Stomach (tissue), 9 donors: ENCODE results near the gene PRKCD. TPM values are rescaled to one million over a fixed set of nuclear protein-coding genes. Genes with fewer than 3 reads are reported as not detected.

Source experiments
- DNase-seq, 2 donors: peaks; one replicate each; pipeline versions ENCODE4 v3.0.0 to v3.0.0-alpha.2; 2013 to 2019
- H3K27ac ChIP-seq, 5 donors: fragments of 200-600 bp in 4 of 5; sonication (generic) in 4 of 5; one replicate each; pipeline ENCODE4 v1.5.1; 2013 to 2019; ENCODE audit warnings: mild to moderate bottlenecking in 1 of 5, moderate library complexity in 1 of 5
- H3K27me3 ChIP-seq, 3 donors: fragments of 200-600 bp; sonication (generic); one replicate each; pipeline ENCODE4 v1.5.1; 2017 to 2019; ENCODE audit warnings: mixed run types in 1 of 3
- H3K36me3 ChIP-seq, 4 donors: fragments of 200-600 bp; sonication (generic); 1 replicate in 3 of 4; 2 replicates in 1 of 4; pipeline ENCODE4 v1.5.1; 2016 to 2019
- H3K4me1 ChIP-seq, 4 donors: fragments of 200-600 bp; sonication (generic); one replicate each; pipeline ENCODE4 v1.5.1; 2016 to 2019
- H3K4me3 ChIP-seq, 4 donors: fragments of 200-600 bp; sonication (generic) in 3 of 4; one replicate each; pipeline ENCODE4 v1.5.1; 2016 to 2019; ENCODE audit warnings: mild to moderate bottlenecking in 1 of 4
- H3K9me3 ChIP-seq, 4 donors: fragments of 200-600 bp; sonication (generic); one replicate each; pipeline ENCODE4 v1.5.1; 2016 to 2019
- EP300 ChIP-seq: sonication (generic); formaldehyde crosslinking; IDR thresholded peaks from one replicate; pipeline ENCODE4 v1.6.1; 2017; ENCODE audit warnings: antibody characterized with exemption
- POLR2A ChIP-seq, 4 donors: fragments of 450-650 bp; IDR thresholded peaks; one replicate each; pipeline ENCODE4 v1.6.1; 2016; ENCODE audit warnings: antibody characterized with exemption in 4 of 4, control low read depth in 2 of 4, mild to moderate bottlenecking in 1 of 4, moderate library complexity in 1 of 4
- POLR2AphosphoS5 ChIP-seq, 3 donors: sonication (generic); formaldehyde crosslinking; IDR thresholded peaks; one replicate each; pipeline ENCODE4 v1.6.1; 2016; ENCODE audit warnings: antibody characterized with exemption in 3 of 3
- WGBS, 5 donors: extraction: QIAGEN DNeasy Blood & Tissue Kit in 3 of 5; methylation state at CpG; one replicate each; pipeline versions ENCODE4 v1.1.5 to v1.1.7; 2013 to 2018; 5-methylcytosine and 5-hydroxymethylcytosine counted together
- intact Hi-C: fragments of 100-400 bp; cut with DNase I; formaldehyde crosslinking; loops from one replicate; pipeline ENCODE4 v1.15.1; 2023; ENCODE audit warnings: low total_unique reads
- polyA plus RNA-seq, 3 donors: library from polyadenylated mRNA; stranded (reverse); fragments of 200-250 nt; gene quantifications; one replicate each; pipeline ENCODE4 v1.2.3, GENCODE V29; 2013
- total RNA-seq, 5 donors: library from RNA; depleted of rRNA; stranded (reverse); fragments of >200 nt; gene quantifications; one replicate each; pipeline versions ENCODE4 v1.1.0 to v1.2.3, GENCODE V29; 2014 to 2016
- TF ChIP-seq, protein P1 (sequence below), 7 experiments: fragments of 450-650 bp in 4 of 7; fragments of 200-600 bp in 3 of 7; sonication (generic) in 3 of 7; IDR thresholded peaks; one replicate each; pipeline ENCODE4 v1.5.1; 2016 to 2019; ENCODE audit warnings: antibody characterized with exemption in 7 of 7, control low read depth in 2 of 7, mild to moderate bottlenecking in 1 of 7
- donor health status: healthy with polysubstance abuse.
- donor health status: Bipolar disorder and iron deficiency.
- donor health status: healthy.

PRKCD gene
- total and polyA plus RNA-seq, 8 donors: 15.6 to 117 (median 37.2) TPM

DNA sequence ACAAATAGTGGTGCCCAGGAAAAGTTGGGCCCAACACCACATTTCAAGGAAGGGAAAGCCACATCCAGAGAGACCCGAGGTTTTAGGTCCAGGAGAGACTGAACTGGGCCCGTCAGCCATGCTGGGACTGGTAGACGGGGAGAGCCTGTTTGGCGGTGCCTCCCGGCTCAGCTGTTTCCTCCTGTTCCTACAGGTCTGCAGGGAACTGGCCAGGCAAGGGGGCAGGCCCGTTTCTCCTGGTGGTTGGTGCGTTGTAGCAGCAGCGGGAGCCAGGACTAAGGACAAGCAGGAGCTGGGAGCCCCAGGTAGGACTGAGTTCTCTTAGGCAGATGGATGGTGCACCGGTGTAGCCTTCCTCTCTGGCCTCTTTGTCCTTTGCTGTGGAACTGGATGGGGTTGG is 3.9 kb downstream of the PRKCD start:
- intact Hi-C loops: no loop called here

DNA sequence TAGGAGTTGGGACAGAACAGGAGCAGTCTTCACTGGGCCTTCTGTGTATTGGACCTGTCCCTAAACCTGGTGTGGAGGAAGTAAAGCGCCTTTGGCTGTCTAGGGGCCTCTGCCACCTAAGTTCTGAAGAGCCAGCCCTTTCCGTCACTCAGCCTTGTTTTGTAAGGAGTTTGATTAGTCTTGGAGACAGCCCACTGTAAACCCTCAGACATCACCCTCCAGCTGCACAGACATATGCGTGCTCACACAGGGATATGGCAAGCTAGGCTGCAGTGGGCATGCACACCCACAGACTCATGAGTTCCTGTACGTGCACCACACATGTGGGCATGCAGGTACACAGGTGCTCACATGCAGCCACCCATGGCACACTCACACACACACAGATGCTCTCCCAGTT is 5.2 kb downstream of the PRKCD start:
- intact Hi-C loops: no loop called here
- Histone ChIP-seq H3K27ac (peak overlapping the region in 4 of 5 donors; percentile 33 to 77 (median 64)), H3K27me3 (no peaks in the 10 kb centered on the region), H3K36me3 (peaks cover 0 to 16% (median 8%) of the 10 kb centered on the region in 4 donors), H3K4me3 (peak overlapping the region in 1 of 4 donors; percentile 31), H3K4me1 (peaks cover 57 to 94% (median 89%) of the 10 kb centered on the region in 4 donors), H3K9me3 (no peaks in the 10 kb centered on the region)
- no peak for DNase-seq
- WGBS, 5 donors: 67 to 90% (median 89%) methylated on average over 3 to 4 of the region's 4 CpGs
- no peak for TF ChIP-seq POLR2A (IDR thresholded peaks at IDR 0.05)
- no peak for TF ChIP-seq EP300
- TF ChIP-seq, protein P1, sequence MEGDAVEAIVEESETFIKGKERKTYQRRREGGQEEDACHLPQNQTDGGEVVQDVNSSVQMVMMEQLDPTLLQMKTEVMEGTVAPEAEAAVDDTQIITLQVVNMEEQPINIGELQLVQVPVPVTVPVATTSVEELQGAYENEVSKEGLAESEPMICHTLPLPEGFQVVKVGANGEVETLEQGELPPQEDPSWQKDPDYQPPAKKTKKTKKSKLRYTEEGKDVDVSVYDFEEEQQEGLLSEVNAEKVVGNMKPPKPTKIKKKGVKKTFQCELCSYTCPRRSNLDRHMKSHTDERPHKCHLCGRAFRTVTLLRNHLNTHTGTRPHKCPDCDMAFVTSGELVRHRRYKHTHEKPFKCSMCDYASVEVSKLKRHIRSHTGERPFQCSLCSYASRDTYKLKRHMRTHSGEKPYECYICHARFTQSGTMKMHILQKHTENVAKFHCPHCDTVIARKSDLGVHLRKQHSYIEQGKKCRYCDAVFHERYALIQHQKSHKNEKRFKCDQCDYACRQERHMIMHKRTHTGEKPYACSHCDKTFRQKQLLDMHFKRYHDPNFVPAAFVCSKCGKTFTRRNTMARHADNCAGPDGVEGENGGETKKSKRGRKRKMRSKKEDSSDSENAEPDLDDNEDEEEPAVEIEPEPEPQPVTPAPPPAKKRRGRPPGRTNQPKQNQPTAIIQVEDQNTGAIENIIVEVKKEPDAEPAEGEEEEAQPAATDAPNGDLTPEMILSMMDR (IDR thresholded peaks at IDR 0.05): no peak
- TF ChIP-seq POLR2AphosphoS5 (IDR thresholded peaks at IDR 0.05): no peak

More for the DNA sequence above, 3.9 kb downstream of the PRKCD start:
- Histone ChIP-seq H3K4me1 (peaks cover 50 to 88% (median 84%) of the 10 kb centered on the region in 4 donors), H3K27me3 (no peaks in the 10 kb centered on the region), H3K4me3 (no peak overlapping the region), H3K36me3 (peaks cover 0 to 14% (median 6%) of the 10 kb centered on the region in 4 donors), H3K27ac (peak overlapping the region in 4 of 5 donors; percentile 1 to 71 (median 37)), H3K9me3 (no peaks in the 10 kb centered on the region)
- TF ChIP-seq EP300: no peak
- TF ChIP-seq, protein P1 (IDR thresholded peaks at IDR 0.05): no peak
- TF ChIP-seq POLR2AphosphoS5 (IDR thresholded peaks at IDR 0.05): no peak
- TF ChIP-seq POLR2A (IDR thresholded peaks at IDR 0.05): no peak
- DNase-seq: peak in 1 of 2 donors; percentile 58
- 36 to 57% (median 50%) methylated on average over 8 to 9 of the region's 9 CpGs for WGBS, 5 donors

DNA sequence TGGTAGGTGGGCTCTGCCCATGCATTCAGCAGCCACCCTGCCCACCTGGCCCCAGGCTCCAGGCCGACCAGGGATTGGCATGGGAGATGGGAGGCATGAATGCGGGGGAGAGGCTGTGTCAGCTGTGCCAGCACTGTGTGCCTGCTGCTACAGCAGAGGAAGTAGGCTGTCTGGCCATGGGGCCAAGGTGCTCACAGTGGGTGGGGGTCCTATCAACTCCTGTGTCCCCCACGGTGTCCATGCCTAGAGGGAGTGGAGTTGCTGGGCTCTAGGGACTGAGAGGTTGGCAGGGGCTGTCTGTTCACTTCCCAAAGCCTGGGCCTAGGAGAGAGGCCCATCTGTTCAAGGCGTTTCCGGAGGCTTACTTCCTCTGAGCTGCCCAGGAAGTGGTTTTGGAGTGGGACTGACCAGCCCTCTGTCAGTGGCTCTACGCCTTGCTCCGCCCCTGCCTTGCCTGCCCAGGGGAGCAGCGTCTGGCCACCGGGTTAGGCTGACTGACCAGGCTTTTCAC is 5.8 kb downstream of the PRKCD start:
- H3K4me1 ChIP-seq: peaks cover 63 to 100% (median 95%) of the 10 kb centered on the region in 4 donors
- H3K27ac ChIP-seq: peak overlapping the region; percentile 33 to 77 (median 49)
- peak; percentile 57 to 70 for DNase-seq
- H3K9me3 ChIP-seq: no peaks in the 10 kb centered on the region
- WGBS, 5 donors: 16 to 34% (median 27%) methylated on average over 5 to 9 of the region's 9 CpGs
- TF ChIP-seq EP300 (no peak), POLR2AphosphoS5 (IDR thresholded peaks at IDR 0.05) (peak in 1 of 3 donors; percentile 28)
- peaks cover 0 to 16% (median 10%) of the 10 kb centered on the region in 4 donors for H3K36me3 ChIP-seq
- intact Hi-C loops: no loop called here
- H3K27me3 ChIP-seq: no peaks in the 10 kb centered on the region
- H3K4me3 ChIP-seq: peak overlapping the region in 2 of 4 donors; percentile 23 to 31

DNA sequence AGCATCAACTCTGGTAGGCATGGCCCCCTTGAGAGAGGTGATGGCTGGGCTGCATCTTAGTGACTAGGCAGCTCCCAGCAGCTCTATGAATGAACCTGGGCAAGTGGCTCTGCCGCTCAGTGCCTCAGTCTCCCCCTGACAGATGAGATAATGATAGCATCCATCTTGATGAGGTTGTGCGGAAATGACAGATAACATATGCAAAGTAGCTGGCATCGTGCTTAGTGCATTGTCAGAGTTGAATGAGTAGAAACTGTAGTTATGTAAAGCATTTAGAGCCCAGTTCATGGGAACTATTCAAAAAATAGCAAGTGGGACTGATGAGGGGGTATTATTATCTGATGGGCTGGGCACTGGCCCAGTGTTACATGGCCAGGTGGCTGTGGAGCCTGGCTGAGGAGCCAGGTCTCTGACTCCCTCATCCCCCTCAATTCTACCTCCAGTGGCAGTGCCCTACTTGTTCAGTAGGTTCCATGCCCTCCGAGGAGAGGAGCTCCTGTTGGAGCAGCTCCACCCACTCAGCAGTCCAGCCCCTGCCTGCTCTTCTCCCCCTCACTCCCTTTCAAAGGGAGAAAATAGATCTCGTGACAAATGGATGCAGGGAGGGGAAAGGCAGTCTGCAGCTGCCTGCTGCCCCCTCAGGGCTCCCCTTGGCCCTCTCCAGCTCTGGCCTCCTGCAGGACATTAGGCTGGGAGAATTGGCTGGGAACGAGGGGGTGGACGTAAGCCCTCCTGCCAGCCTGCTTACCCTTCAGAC is 6.6 kb downstream of the PRKCD start:
- Histone ChIP-seq H3K27me3 (no peaks in the 10 kb centered on the region), H3K27ac (peak overlapping the region in 4 of 5 donors; percentile 21 to 77 (median 58)), H3K4me3 (peak overlapping the region in 2 of 4 donors; percentile 23 to 31), H3K36me3 (peaks cover 0 to 16% (median 10%) of the 10 kb centered on the region in 4 donors), H3K9me3 (no peaks in the 10 kb centered on the region), H3K4me1 (peaks cover 70 to 100% (median 95%) of the 10 kb centered on the region in 4 donors)
- TF ChIP-seq, protein P1 (IDR thresholded peaks at IDR 0.05): no peak
- TF ChIP-seq POLR2AphosphoS5 (IDR thresholded peaks at IDR 0.05): no peak
- no peak for TF ChIP-seq EP300
- TF ChIP-seq POLR2A (IDR thresholded peaks at IDR 0.05): no peak
- intact Hi-C loops: no loop called here
- WGBS, 5 donors: 66 to 80% (median 74%) methylated on average over 7 of the region's 7 CpGs
- DNase-seq: no peak
